Left kidney (tissue), 2 donors: ENCODE results near the gene RNF157. TPM values are rescaled to one million over a fixed set of nuclear protein-coding genes. Genes with fewer than 3 reads are reported as not detected.
"Not testable (repeated sequence)": the region's sequence is repeated elsewhere in the genome, so short reads cannot be mapped to it uniquely, and the experiment has no call there.

Experiments used
- DNase-seq: peaks from one replicate; pipeline ENCODE4 v3.0.0-alpha.2; 2013
- polyA plus RNA-seq: library from polyadenylated mRNA; unstranded; fragments of 120-200 nt; gene quantifications from one replicate; pipeline ENCODE4 v1.2.1, GENCODE V29; 2013; ENCODE audit not compliant: insufficient read length

Gene RNF157
- polyA plus RNA-seq, 1 donor = 28.7 TPM

DNA sequence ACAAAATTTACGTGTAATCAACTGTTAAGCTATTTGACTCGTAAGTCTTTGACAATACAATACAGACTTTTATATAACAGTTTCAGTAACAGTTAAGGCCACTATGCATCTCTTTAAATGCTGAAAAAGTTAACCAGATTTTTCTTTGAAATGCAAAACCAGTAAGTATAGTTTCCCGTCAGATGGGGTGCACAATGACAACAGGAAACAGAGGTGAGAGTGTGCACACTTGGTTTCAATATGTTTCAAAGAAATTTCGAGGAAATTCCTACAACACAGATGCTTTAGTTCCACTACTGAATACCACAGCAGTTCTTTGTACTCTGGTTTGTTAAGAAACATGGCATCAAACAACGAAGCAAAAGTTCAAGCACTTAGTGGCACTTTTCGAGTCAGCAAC lies 48.4 kb downstream of the RNF157 start:
- DNase-seq = no peak

GRCh38 chr17:76189741-76190140 lies 50.6 kb downstream of the RNF157 start:
- DNase-seq = no peak

GRCh38 chr17:76189247-76189646 lies 51.0 kb downstream of the RNF157 start:
- no peak for DNase-seq

- no peak for DNase-seq
These were observed 51.9 kb downstream of the RNF157 start for GRCh38 chr17:76188213-76189016.

GRCh38 chr17:76186774-76187173 lies 53.5 kb downstream of the RNF157 start:
- not testable (repeated sequence) for DNase-seq

- DNase-seq = no peak
These were observed 56.0 kb downstream of the RNF157 start for GRCh38 chr17:76184290-76184689.

- DNase-seq = peak; percentile 90
These were observed 58.1 kb downstream of the RNF157 start for GRCh38 chr17:76182016-76182764.

GRCh38 chr17:76179496-76180467 lies 60.5 kb downstream of the RNF157 start:
- no peak for DNase-seq

GRCh38 chr17:76178124-76178523 lies 62.2 kb downstream of the RNF157 start:
- DNase-seq = no peak

DNA sequence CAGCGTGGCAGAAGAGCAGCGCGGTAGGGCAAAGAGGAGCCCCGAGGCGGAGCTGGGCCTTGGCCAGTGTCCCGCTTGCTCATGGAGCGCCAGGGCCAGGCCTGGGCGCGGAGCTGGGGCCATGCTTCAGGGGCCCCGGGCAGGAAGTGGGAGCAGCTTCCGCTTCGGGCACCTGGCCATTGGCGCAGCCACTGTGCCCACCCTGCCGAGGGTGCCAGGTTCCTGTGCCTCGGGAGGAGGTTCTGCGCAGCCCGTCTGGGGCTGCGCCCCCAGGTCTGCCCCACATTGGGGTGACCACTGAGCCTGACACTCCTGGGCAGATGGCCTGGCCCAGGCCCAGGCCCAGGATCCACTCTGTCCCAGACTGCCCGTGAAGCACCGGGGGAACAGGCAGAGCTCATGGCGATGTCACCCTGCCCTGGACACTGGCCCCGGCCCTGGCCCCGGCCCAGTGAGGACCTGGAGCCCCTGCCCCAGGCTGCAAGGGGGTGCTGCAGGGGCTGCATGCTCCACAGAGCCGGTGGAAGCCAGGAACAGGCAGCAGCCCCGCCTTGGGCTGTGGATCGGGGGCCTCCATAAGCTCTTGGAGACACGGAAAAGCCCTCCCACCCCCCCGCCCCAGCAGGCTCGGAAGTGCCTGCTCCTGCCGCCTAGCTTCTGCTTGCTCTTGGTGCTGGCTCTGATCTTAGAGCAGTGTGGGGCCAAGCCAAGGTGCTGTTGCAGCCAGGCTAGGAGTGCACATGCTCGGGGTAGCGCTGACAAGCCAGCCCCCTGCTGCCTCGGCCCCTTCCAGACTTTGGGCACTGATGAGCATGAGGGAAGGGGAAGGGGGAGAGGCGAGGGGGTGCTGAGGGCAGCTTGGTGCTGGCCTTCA lies 63.4 kb downstream of the RNF157 start:
- no peak for DNase-seq

GRCh38 chr17:76174037-76174436 lies 66.3 kb downstream of the RNF157 start:
- DNase-seq = no peak

GRCh38 chr17:76173474-76173873 lies 66.8 kb downstream of the RNF157 start:
- no peak for DNase-seq

DNA sequence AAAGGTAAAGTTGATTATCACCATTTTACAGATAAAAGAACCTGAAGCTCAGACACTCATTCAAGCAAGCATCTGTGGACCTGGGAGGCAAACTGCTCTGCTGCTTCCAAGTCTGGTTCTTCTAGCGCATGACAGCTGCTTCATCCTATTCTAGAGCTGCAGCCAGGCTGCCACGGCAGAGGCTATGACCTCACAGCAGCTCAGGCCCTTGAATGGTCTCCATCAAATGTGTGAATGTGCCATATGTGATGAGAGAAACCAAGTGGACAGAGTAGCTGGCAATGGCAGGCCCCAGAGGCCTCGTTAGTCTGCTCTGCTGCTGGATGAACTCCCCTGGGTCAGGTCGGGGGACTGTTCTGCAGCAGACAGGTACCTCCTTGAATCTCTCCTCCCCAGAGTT lies 68.6 kb downstream of the RNF157 start:
- no peak for DNase-seq

- DNase-seq = no peak
These were observed 70.2 kb downstream of the RNF157 start for GRCh38 chr17:76170114-76170513.

DNA sequence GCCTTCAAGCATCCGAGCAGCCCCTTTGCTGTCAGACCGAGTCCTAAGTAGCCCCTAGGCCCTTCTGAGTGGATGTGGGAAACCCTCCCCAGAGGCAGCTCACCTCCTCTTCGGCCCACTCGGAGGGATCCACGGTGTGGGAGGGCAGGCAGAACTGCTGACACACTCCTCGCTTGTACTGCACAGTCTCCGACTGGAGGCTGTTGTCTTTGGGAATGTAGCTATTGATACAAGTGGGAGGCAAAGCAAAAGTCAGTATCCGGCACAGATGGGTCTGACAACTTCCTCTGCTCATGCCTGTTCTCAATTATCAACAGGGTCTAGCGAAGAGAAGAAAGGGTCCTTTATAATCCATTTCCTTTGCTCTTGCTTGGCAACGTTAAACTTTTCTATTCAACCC lies 73.4 kb downstream of the RNF157 start:
- no peak for DNase-seq

DNA sequence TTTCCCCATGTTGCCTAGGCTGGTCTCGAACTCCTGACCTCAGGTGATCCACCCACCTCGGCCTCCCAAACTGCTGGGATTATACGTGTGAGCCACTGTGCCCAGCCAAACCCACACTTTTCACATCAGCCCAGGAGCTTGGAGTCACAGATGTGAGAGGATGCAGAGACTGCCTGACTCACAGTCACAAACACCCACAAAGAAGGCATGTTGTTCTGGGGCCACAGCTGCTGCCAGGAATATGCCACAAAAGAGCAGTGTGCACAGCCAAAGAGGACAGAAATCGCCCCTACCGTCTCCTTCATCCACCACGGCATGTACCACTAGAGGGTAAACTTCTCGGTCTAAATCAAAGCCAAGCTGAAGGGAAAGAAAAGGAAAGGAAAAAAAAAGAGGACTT lies 74.1 kb downstream of the RNF157 start:
- DNase-seq = no peak

DNA sequence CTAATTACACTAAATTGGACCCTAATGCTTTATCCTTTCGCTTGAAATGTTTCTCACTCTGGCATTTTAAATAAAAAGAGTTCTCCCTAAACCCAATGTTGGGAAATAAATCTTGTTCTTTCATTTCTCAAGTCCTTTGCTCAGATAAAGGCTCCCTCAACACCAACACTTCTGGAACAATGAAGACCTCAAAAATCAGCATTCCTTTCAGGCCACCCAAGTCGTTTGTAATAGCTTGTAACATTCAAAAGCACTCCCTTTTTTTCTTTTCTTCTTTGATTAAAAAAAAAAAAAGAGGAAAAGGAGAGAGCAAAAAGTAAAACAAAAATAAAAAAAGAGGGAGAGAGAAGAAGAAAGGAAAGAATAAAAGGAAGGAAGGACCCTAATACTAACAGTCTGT lies 76.0 kb downstream of the RNF157 start:
- DNase-seq = no peak

- DNase-seq = no peak
These were observed 76.4 kb downstream of the RNF157 start for GRCh38 chr17:76163919-76164318.

DNA sequence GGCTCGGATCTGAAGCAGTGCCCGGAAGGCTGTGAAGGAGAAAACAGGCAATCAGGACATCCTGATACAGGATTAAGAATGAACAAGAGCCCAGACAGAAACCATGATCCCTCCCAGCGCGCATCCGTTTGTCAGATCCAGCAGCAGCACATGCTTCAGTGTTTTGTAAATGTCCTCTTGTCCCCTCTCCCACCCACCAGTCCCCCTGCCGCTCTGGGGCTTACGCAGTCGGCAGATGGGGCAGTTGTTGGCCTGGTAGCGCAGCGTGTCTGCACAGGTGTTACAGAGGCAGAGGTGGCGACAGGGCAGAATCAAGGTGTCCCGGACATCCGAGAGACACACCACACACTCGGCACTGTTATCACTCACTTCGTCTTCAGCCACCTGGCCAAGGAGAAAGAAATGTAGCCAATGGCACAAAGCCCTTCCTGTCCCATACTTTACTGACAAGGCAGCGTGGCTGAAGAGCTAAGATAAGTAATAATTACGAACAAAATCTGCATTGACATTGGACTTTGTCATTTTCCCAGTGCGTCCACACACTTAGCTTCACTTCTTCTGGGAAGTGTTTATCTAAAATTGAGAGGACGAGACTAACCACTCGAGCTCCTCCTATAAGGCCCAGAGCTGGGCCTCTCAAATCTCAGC lies 78.5 kb downstream of the RNF157 start:
- DNase-seq = no peak

DNA sequence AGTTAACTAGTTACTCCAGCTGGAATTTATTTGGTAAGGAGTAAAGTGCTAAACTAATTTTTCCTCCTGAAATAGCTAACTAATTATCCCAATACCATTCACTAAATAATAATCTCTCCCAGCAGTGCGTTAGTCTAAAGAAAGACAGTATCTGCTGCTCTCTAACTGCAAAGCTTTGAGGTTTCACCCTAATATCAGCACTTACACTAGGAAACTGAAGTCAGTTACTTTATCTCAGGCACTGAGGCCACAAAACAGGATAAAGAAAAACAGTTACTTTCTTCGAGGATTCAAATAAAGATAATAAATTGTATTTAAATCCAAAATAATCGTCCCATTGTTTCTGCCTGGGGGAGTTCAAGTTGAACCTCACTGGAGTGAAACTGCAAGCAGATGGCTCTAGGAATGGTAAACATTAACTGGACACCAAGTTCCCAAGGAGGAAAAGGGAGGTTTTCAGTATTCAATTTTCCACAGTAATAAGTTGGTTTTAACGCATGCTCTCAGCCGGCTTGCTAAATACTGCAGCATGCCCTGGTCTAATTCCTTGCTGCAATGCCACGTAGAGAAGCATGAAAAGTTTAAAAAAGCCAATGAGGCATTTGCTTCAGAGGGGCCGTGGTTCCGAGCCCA lies 79.3 kb downstream of the RNF157 start:
- DNase-seq = no peak
